SH-SY5Y (cell line): ENCODE data around the gene HSD11B2.

Source experiments
- GATA2 ChIP-seq: IDR thresholded peaks from 2 replicates; pipeline ENCODE4 v1.6.1; 2011; ENCODE audit warnings: mild to moderate bottlenecking, low read depth, low read length
- GATA3 ChIP-seq: IDR thresholded peaks from 2 replicates; pipeline ENCODE4 v1.6.1; 2011; ENCODE audit warnings: low read depth, mild to moderate bottlenecking, low read length, moderate library complexity

- no peak for TF ChIP-seq GATA2
- no peak for TF ChIP-seq GATA3
These were observed 1.6 kb downstream of the HSD11B2 start for GRCh38 chr16:67432506-67432890.
